Caco-2 (cell line): ENCODE data around the gene MUC20. TPM values are rescaled to one million over a fixed set of nuclear protein-coding genes. Genes with fewer than 3 reads are reported as not detected.

Experiments used
- BruUV-seq: library from RNA; stranded (reverse); fragments of 400-500 nt; replicated peaks from 2 replicates; lab custom pipeline; 2021; lab: Mats Ljungman, UMichigan
- CTCF ChIA-PET: fragments of 300-600 bp; sonication (Branson Sonifier 250); formaldehyde crosslinking; loops from one replicate; lab custom pipeline; 2022; ENCODE audit warnings: antibody characterized with exemption; lab: Charles Lee
- POLR2A ChIA-PET: fragments of 300-600 bp; sonication (Branson Sonifier 250); formaldehyde crosslinking; loops from one replicate; lab custom pipeline; 2022; ENCODE audit warnings: antibody characterized with exemption; lab: Charles Lee
- DNase-seq, 2 experiments: peaks; one replicate each; pipeline versions ENCODE4 v3.0.0 to v3.0.0-alpha.2; 2020 to 2022
- H3K27me3 ChIP-seq: replicated peaks from 2 replicates; pipeline ENCODE4 v1.6.0; 2011; ENCODE audit warnings: low read length; ENCODE audit not compliant: control insufficient read depth, insufficient read depth
- H3K36me3 ChIP-seq: 2 replicates; pipeline ENCODE4 v1.5.1; 2011; ENCODE audit warnings: low read length; ENCODE audit not compliant: control insufficient read depth, insufficient read depth
- H3K4me1 ChIP-seq: fragments of 250-450 bp; sonication (Bioruptor Pico); 2 replicates; pipeline ENCODE4 v1.5.1; 2020; ENCODE audit warnings: mild to moderate bottlenecking
- H3K4me3 ChIP-seq: 2 replicates; pipeline ENCODE4 v1.5.1; 2011; ENCODE audit warnings: low read depth, mild to moderate bottlenecking, control low read depth, low read length
- H3K9me3 ChIP-seq: fragments of 250-450 bp; sonication (Bioruptor Pico); 2 replicates; pipeline ENCODE4 v1.5.1; 2020; ENCODE audit warnings: mild to moderate bottlenecking, moderate library complexity
- H3K27ac Mint-ChIP-seq: one replicate; pipeline ENCODE4 v1.8.0; 2022; ENCODE audit warnings: mixed read lengths; ENCODE audit not compliant: unreplicated experiment
- H3K27me3 Mint-ChIP-seq: one replicate; pipeline ENCODE4 v1.8.0; 2022; ENCODE audit warnings: mixed read lengths; ENCODE audit not compliant: insufficient read depth, unreplicated experiment
- H3K36me3 Mint-ChIP-seq: one replicate; pipeline ENCODE4 v1.8.0; 2022; ENCODE audit warnings: mild to moderate bottlenecking, mixed read lengths; ENCODE audit not compliant: insufficient read depth, unreplicated experiment
- H3K4me1 Mint-ChIP-seq: one replicate; pipeline ENCODE4 v1.8.0; 2022; ENCODE audit warnings: low read depth, mixed read lengths; ENCODE audit not compliant: unreplicated experiment
- H3K4me3 Mint-ChIP-seq: one replicate; pipeline ENCODE4 v1.8.0; 2022; ENCODE audit warnings: mild to moderate bottlenecking, moderate library complexity, mixed read lengths; ENCODE audit not compliant: unreplicated experiment
- H3K9me3 Mint-ChIP-seq: one replicate; pipeline ENCODE4 v1.8.0; 2022; ENCODE audit warnings: mixed read lengths; ENCODE audit not compliant: unreplicated experiment
- intact Hi-C: fragments of 100-400 bp; cut with micrococcal nuclease; formaldehyde crosslinking; loops from one replicate; pipeline ENCODE4 v1.10.0; 2022; ENCODE audit not compliant: unreplicated experiment
- total RNA-seq: library from RNA; stranded (reverse); gene quantifications from 2 replicates; pipeline ENCODE4 v1.2.3, GENCODE V29; 2022
- TF ChIP-seq, protein P1 (sequence below), 2 experiments: fragments of 200-600 bp in 1 of 2; IDR thresholded peaks; 1 replicate in 1 of 2; 2 replicates in 1 of 2; pipeline versions ENCODE4 v1.5.1 to v1.8.0; 2011 to 2022; ENCODE audit warnings: antibody characterized with exemption in 1 of 2, control low read depth in 1 of 2, inconsistent platforms in 1 of 2, low read depth in 1 of 2, low read length in 1 of 2, mild to moderate bottlenecking in 1 of 2, moderate library complexity in 1 of 2; ENCODE audit not compliant: insufficient read depth in 1 of 2, severe bottlenecking in 1 of 2, unreplicated experiment in 1 of 2

The MUC20 gene
- total RNA-seq, 1 experiment from 2014 or later = 0.88 TPM

DNA sequence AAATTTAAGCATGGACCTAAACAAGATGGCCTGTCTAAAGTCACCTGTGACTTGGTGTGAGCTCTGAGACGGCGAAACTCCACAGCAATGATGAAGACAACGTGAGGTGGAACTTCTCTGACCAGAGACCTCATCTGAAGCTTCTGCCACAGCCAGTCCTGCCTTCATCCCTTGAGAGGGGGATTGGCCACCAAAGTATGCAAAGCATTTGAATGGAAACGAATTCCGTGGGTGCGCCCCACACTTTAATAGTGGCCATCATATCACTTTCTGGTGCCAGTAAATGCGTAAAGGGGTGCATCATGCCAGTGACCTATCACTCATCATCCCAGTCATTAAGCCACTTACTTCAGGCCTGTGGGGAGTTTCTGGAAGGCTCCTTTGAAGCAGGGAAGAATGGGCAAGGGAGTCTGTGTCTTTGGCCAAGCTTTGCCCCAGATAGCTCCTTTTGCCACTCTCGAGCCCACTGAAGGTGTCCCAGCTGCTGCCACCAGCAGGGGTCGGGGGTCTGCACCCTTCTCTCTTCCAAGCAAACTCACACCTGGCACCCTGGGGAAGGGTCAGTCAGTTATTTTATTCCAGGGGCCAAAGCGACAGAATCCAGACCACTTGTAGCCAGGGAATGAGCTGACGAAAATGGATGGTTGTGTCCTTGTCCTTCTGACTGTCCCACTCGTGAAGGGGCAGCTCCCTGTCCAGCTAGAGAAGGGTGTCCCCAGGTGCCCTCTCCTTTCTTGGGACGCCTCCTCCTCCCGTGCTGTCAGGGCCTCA lies 17.7 kb downstream of the MUC20 start:
- peak in 1 of 2 experiments; percentile 17 for DNase-seq
- Mint-ChIP-seq H3K27ac (no peak overlapping the region), H3K4me1 (no peaks in the 10 kb centered on the region), H3K4me3 (no peak overlapping the region), H3K27me3 (peaks cover 9% of the 10 kb centered on the region), H3K9me3 (no peaks in the 10 kb centered on the region), H3K36me3 (no peaks in the 10 kb centered on the region)
- ChIA-PET CTCF (interaction anchor here (0.8 kb wide), 1 partner anchor 19 kb away, joined by 3 read pairs; no protein-coding TSS in a partner anchor), POLR2A (no interaction called here)
- Histone ChIP-seq H3K4me1 (no peaks in the 10 kb centered on the region), H3K27me3 (no peaks in the 10 kb centered on the region), H3K36me3 (no peaks in the 10 kb centered on the region), H3K9me3 (no peaks in the 10 kb centered on the region), H3K4me3 (no peak overlapping the region)
- no TSS peak for BruUV-seq
- intact Hi-C loops = no loop called here
- TF ChIP-seq, protein P1, sequence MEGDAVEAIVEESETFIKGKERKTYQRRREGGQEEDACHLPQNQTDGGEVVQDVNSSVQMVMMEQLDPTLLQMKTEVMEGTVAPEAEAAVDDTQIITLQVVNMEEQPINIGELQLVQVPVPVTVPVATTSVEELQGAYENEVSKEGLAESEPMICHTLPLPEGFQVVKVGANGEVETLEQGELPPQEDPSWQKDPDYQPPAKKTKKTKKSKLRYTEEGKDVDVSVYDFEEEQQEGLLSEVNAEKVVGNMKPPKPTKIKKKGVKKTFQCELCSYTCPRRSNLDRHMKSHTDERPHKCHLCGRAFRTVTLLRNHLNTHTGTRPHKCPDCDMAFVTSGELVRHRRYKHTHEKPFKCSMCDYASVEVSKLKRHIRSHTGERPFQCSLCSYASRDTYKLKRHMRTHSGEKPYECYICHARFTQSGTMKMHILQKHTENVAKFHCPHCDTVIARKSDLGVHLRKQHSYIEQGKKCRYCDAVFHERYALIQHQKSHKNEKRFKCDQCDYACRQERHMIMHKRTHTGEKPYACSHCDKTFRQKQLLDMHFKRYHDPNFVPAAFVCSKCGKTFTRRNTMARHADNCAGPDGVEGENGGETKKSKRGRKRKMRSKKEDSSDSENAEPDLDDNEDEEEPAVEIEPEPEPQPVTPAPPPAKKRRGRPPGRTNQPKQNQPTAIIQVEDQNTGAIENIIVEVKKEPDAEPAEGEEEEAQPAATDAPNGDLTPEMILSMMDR (IDR thresholded peaks at IDR 0.05; ENCODE audit: insufficient read depth in 1 of 2, low read depth in 1 of 2, low read length in 1 of 2, severe bottlenecking in 1 of 2, unreplicated experiment in 1 of 2) = no peak

DNA sequence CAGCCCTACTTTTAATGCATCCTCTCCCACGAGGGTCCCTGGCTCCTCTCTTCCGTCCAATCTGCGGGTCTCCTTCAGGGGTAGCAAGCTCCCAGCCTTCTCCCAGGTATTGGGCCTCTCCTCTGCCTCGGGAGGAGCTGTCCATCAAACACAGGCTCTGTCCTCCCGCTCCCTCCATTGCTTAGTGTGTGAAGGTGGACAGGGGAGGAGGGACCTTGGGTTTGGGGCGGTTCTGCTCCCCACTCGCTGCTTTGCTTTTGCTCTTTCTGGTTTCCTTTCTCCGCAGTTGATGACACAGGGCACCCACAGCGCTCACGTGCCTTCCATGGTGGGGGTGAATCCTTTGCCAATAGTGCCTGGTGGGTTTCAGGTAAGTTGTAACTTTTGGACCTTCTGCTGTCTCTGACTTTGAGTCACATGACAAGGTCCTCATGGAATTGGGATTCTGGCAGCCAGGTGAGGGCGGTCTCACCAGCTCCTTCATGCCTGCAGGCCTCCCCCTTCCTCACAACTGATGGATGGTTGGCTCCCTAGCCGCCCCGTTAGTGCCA lies 18.9 kb downstream of the MUC20 start:
- intact Hi-C loops = no loop called here
- POLR2A ChIA-PET = no interaction called here
- CTCF ChIA-PET = no interaction called here

DNA sequence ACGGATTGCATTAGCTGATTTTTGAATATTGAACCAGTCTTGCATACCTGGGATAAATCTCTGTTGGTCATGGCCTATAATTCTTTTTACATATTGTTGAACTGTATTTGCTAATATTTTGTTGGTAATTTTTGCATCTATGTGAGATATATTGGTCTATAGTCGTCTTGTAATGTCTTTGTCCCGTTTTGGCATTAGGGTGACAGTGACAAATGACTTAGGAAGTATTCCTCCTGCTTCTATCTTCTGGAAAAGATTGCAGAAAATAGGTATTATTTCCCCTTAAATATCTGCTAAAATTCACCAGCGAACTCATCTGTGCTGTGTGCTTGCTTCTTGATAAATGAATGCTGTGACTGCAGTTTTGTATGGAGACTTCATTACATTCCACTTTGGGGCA lies 23.7 kb downstream of the MUC20 start:
- no peaks in the 10 kb centered on the region for H3K36me3 Mint-ChIP-seq
- ChIA-PET CTCF (no interaction called here), POLR2A (interaction anchor here (0.6 kb wide), 1 partner anchor 354 kb away, joined by 5 read pairs; no protein-coding TSS in a partner anchor)
- H3K4me3 ChIP-seq = no peak overlapping the region
- no TSS peak for BruUV-seq
- H3K27me3 ChIP-seq = no peaks in the 10 kb centered on the region
- peaks cover 7% of the 10 kb centered on the region for H3K4me1 Mint-ChIP-seq
- TF ChIP-seq, protein P1 (IDR thresholded peaks at IDR 0.05; ENCODE audit: insufficient read depth in 1 of 2, low read depth in 1 of 2, low read length in 1 of 2, severe bottlenecking in 1 of 2, unreplicated experiment in 1 of 2) = no peak
- no peak for DNase-seq
- H3K27ac Mint-ChIP-seq = no peak overlapping the region
- H3K4me3 Mint-ChIP-seq = no peak overlapping the region
- intact Hi-C loops = loop anchor here (1.0 kb wide), 1 partner anchor 14 kb away; no protein-coding TSS in a partner anchor
- H3K9me3 ChIP-seq = no peaks in the 10 kb centered on the region
- peaks cover 2% of the 10 kb centered on the region for H3K27me3 Mint-ChIP-seq
- H3K9me3 Mint-ChIP-seq = no peaks in the 10 kb centered on the region
- no peaks in the 10 kb centered on the region for H3K36me3 ChIP-seq
- H3K4me1 ChIP-seq = no peaks in the 10 kb centered on the region

More for the DNA sequence above, 18.9 kb downstream of the MUC20 start:
- DNase-seq = no peak
- no peaks in the 10 kb centered on the region for H3K9me3 Mint-ChIP-seq
- TF ChIP-seq, protein P1 (IDR thresholded peaks at IDR 0.05; ENCODE audit: insufficient read depth in 1 of 2, low read depth in 1 of 2, low read length in 1 of 2, severe bottlenecking in 1 of 2, unreplicated experiment in 1 of 2) = no peak
- no peak overlapping the region for H3K27ac Mint-ChIP-seq
- BruUV-seq = no TSS peak
- Histone ChIP-seq H3K27me3 (no peaks in the 10 kb centered on the region), H3K4me3 (no peak overlapping the region), H3K4me1 (no peaks in the 10 kb centered on the region), H3K9me3 (no peaks in the 10 kb centered on the region), H3K36me3 (no peaks in the 10 kb centered on the region)
- H3K4me1 Mint-ChIP-seq = no peaks in the 10 kb centered on the region
- no peaks in the 10 kb centered on the region for H3K36me3 Mint-ChIP-seq
- H3K27me3 Mint-ChIP-seq = peaks cover 9% of the 10 kb centered on the region
- no peak overlapping the region for H3K4me3 Mint-ChIP-seq
